Colonic mucosa (tissue), 4 donors: ENCODE results near the gene OPA1. TPM values are rescaled to one million over a fixed set of nuclear protein-coding genes. Genes with fewer than 3 reads are reported as not detected.
A peak's percentile ranks its signal among the peaks of the same experiment; 100 is the strongest.

Source experiments
- DNase-seq: peaks from one replicate; pipeline ENCODE4 v3.0.0-alpha.2; 2020
- H3K27ac ChIP-seq: fragments of 200-600 bp; one replicate; pipeline ENCODE4 v1.8.0; 2021
- H3K27me3 ChIP-seq: fragments of 200-600 bp; one replicate; pipeline ENCODE4 v1.8.0; 2021
- H3K36me3 ChIP-seq: fragments of 200-600 bp; one replicate; pipeline ENCODE4 v1.8.0; 2021
- H3K4me1 ChIP-seq: fragments of 200-600 bp; one replicate; pipeline ENCODE4 v1.8.0; 2021; ENCODE audit warnings: mild to moderate bottlenecking
- H3K4me3 ChIP-seq: fragments of 200-600 bp; one replicate; pipeline ENCODE4 v1.8.0; 2021
- H3K9ac ChIP-seq, 2 donors: one replicate each; pipeline ENCODE4 v1.7.0; 2013; ENCODE audit warnings: control low read depth in 2 of 2, low read depth in 2 of 2, low read length in 2 of 2
- H3K9me3 ChIP-seq: fragments of 200-600 bp; one replicate; pipeline ENCODE4 v1.8.0; 2021
- CTCF ChIP-seq: fragments of 200-600 bp; IDR thresholded peaks from one replicate; pipeline ENCODE4 v1.8.0; 2022; ENCODE audit warnings: antibody characterized with exemption, mild to moderate bottlenecking
- intact Hi-C: fragments of 100-400 bp; cut with DNase I; formaldehyde crosslinking; loops from one replicate; pipeline ENCODE4 v1.14.1; 2022
- total RNA-seq, 2 donors: library from RNA; stranded (reverse); fragmentation: NEBNext Ultra II Directional in 1 of 2; extraction: Animal tissue kit (Norgen Biotek cat#: 25700) in 1 of 2; gene quantifications; one replicate each; pipeline ENCODE4 v1.2.1, GENCODE V29; 2021
- donor health status: healthy.
- donor health status: DM: no; HTN: no; CAD: no.
- donor health status: DM: no; HTN: no; CAD: no.

OPA1 gene
- 10 to 100 TPM; 76.9 to 93.0 TPM for total RNA-seq

- Histone ChIP-seq H3K9ac (peak within 1 kb of the TSS; percentile 93 to 98), H3K4me3 (peak within 1 kb of the TSS; percentile 62), H3K27me3 (no peaks in the 10 kb centered on the region), H3K27ac (peak within 1 kb of the TSS; percentile 48), H3K4me1 (peaks cover 12% of the 10 kb centered on the region), H3K9me3 (no peaks in the 10 kb centered on the region), H3K36me3 (no peaks in the 10 kb centered on the region)
- intact Hi-C loops, result no loop called here
- no peak for TF ChIP-seq CTCF
- peak; percentile 98 for DNase-seq
Observed at GRCh38 chr3:193592841-193593667, at the start of gene OPA1. Gene OPA1 (plus strand): TSS chr3:193593208. CDS start chr3:193593378, 170 bp downstream.

- intact Hi-C loops, result no loop called here
Observed at GRCh38 chr3:193544289-193544688, 48.7 kb upstream of the OPA1 start.

GRCh38 chr3:193545304-193545703, 47.7 kb upstream of the OPA1 start:
- no peak overlapping the region for H3K4me3 ChIP-seq
- H3K4me1 ChIP-seq, result no peaks in the 10 kb centered on the region
- no peak for TF ChIP-seq CTCF
- no peak overlapping the region for H3K27ac ChIP-seq
- DNase-seq, result no peak
- H3K9me3 ChIP-seq, result no peaks in the 10 kb centered on the region
- intact Hi-C loops, result no loop called here
- H3K9ac ChIP-seq, result no peak overlapping the region
- H3K36me3 ChIP-seq, result no peaks in the 10 kb centered on the region
- H3K27me3 ChIP-seq, result no peaks in the 10 kb centered on the region

More at GRCh38 chr3:193544289-193544688, 48.7 kb upstream of the OPA1 start:
- Histone ChIP-seq H3K27ac (no peak overlapping the region), H3K27me3 (no peaks in the 10 kb centered on the region), H3K4me3 (no peak overlapping the region), H3K36me3 (no peaks in the 10 kb centered on the region), H3K9me3 (no peaks in the 10 kb centered on the region), H3K4me1 (no peaks in the 10 kb centered on the region), H3K9ac (no peak overlapping the region)
- no peak for DNase-seq
- no peak for TF ChIP-seq CTCF

- no peaks in the 10 kb centered on the region for H3K9me3 ChIP-seq
- no peak overlapping the region for H3K4me3 ChIP-seq
- H3K9ac ChIP-seq, result no peak overlapping the region
- no peaks in the 10 kb centered on the region for H3K4me1 ChIP-seq
- H3K27me3 ChIP-seq, result no peaks in the 10 kb centered on the region
- no peak for DNase-seq
- intact Hi-C loops, result no loop called here
- H3K36me3 ChIP-seq, result no peaks in the 10 kb centered on the region
- H3K27ac ChIP-seq, result no peak overlapping the region
- TF ChIP-seq CTCF, result no peak
Observed at GRCh38 chr3:193546129-193546528, 46.9 kb upstream of the OPA1 start.

GRCh38 chr3:193548406-193548805, 44.6 kb upstream of the OPA1 start:
- Histone ChIP-seq H3K9me3 (no peaks in the 10 kb centered on the region), H3K27ac (no peak overlapping the region), H3K9ac (no peak overlapping the region), H3K27me3 (no peaks in the 10 kb centered on the region), H3K4me1 (no peaks in the 10 kb centered on the region), H3K4me3 (no peak overlapping the region), H3K36me3 (no peaks in the 10 kb centered on the region)
- DNase-seq, result no peak
- intact Hi-C loops, result no loop called here
- TF ChIP-seq CTCF, result no peak
